Esophagus (tissue), 2 donors: ENCODE results near the gene NEK7. TPM values are rescaled to one million over a fixed set of nuclear protein-coding genes. Genes with fewer than 3 reads are reported as not detected.
"Not testable (repeated sequence)": the region's sequence is repeated elsewhere in the genome, so short reads cannot be mapped to it uniquely, and the experiment has no call there.

Source experiments
- H3K27ac ChIP-seq, 2 donors: one replicate each; pipeline ENCODE4 v1.5.1; 2013; ENCODE audit warnings: low read depth in 2 of 2, mild to moderate bottlenecking in 2 of 2, inconsistent platforms in 1 of 2, low read length in 1 of 2, moderate library complexity in 1 of 2
- H3K27me3 ChIP-seq, 2 donors: one replicate each; pipeline ENCODE4 v1.6.1; 2013; ENCODE audit warnings: low read length in 2 of 2, control low read depth in 1 of 2, mild to moderate bottlenecking in 1 of 2; ENCODE audit not compliant: insufficient read depth in 2 of 2, control insufficient read depth in 1 of 2
- H3K36me3 ChIP-seq, 2 donors: one replicate each; pipeline ENCODE4 v1.6.1; 2013; ENCODE audit warnings: low read length in 1 of 2; ENCODE audit not compliant: control insufficient read depth in 2 of 2, insufficient read depth in 2 of 2
- H3K4me1 ChIP-seq, 2 donors: one replicate each; pipeline ENCODE4 v1.6.1; 2013; ENCODE audit warnings: low read length in 1 of 2; ENCODE audit not compliant: control insufficient read depth in 2 of 2, insufficient read depth in 2 of 2
- H3K4me3 ChIP-seq, 2 donors: one replicate each; pipeline ENCODE4 v1.5.1; 2013; ENCODE audit warnings: low read length in 2 of 2, mild to moderate bottlenecking in 2 of 2, low read depth in 1 of 2, moderate library complexity in 1 of 2
- H3K9me3 ChIP-seq, 2 donors: one replicate each; pipeline ENCODE4 v1.6.1; 2013; ENCODE audit warnings: mild to moderate bottlenecking in 2 of 2, low read depth in 1 of 2, low read length in 1 of 2, moderate library complexity in 1 of 2; ENCODE audit not compliant: control insufficient read depth in 2 of 2, insufficient read depth in 1 of 2
- WGBS, 2 donors: extraction: QIAGEN DNeasy Blood & Tissue Kit; methylation state at CpG; one replicate each; pipeline ENCODE4 v1.1.7; 2013; 5-methylcytosine and 5-hydroxymethylcytosine counted together
- polyA plus RNA-seq, 2 donors: library from polyadenylated mRNA; stranded (reverse); fragments of 200-250 nt; gene quantifications; one replicate each; pipeline ENCODE4 v1.2.3, GENCODE V29; 2013
- donor health status: healthy with polysubstance abuse.
- donor health status: Bipolar disorder and iron deficiency.

The NEK7 gene
- polyA plus RNA-seq, 2 donors: 9.7 to 13.2 TPM

- H3K4me3 ChIP-seq: no peak overlapping the region
- H3K27ac ChIP-seq: no peak overlapping the region
- no peaks in the 10 kb centered on the region for H3K36me3 ChIP-seq
- H3K9me3 ChIP-seq: no peaks in the 10 kb centered on the region
- no peaks in the 10 kb centered on the region for H3K27me3 ChIP-seq
- WGBS, 2 donors: 96 to 99% methylated on average over 1 of the region's 1 CpG
- no peaks in the 10 kb centered on the region for H3K4me1 ChIP-seq
Observed at GRCh38 chr1:198300451-198300850, 143.7 kb downstream of the NEK7 start.

- no peaks in the 10 kb centered on the region for H3K27me3 ChIP-seq
- WGBS, 2 donors: 87 to 91% methylated on average over 3 of the region's 3 CpGs
- no peaks in the 10 kb centered on the region for H3K36me3 ChIP-seq
- no peaks in the 10 kb centered on the region for H3K4me1 ChIP-seq
- no peak overlapping the region for H3K27ac ChIP-seq
- no peaks in the 10 kb centered on the region for H3K9me3 ChIP-seq
- no peak overlapping the region for H3K4me3 ChIP-seq
Observed at GRCh38 chr1:198304431-198304830, 147.6 kb downstream of the NEK7 start.

GRCh38 chr1:198314817-198315216, 158.0 kb downstream of the NEK7 start:
- H3K4me3 ChIP-seq: not testable (repeated sequence)
- 89% methylated on average over 15 of the region's 15 CpGs for WGBS, 2 donors

GRCh38 chr1:198315331-198315730, 158.5 kb downstream of the NEK7 start:
- not testable (repeated sequence) for H3K36me3 ChIP-seq, H3K27me3 ChIP-seq, H3K9me3 ChIP-seq, H3K4me1 ChIP-seq, H3K27ac ChIP-seq, H3K4me3 ChIP-seq
- 96 to 100% methylated on average over 6 to 7 of the region's 8 CpGs for WGBS, 2 donors

More at GRCh38 chr1:198314817-198315216, 158.0 kb downstream of the NEK7 start:
- H3K9me3 ChIP-seq, H3K4me1 ChIP-seq, H3K27me3 ChIP-seq, H3K36me3 ChIP-seq, H3K27ac ChIP-seq: not testable (repeated sequence)

GRCh38 chr1:198316546-198317100, 159.8 kb downstream of the NEK7 start:
- Histone ChIP-seq H3K27ac (no peak overlapping the region), H3K36me3 (no peaks in the 10 kb centered on the region), H3K27me3 (no peaks in the 10 kb centered on the region), H3K4me3 (no peak overlapping the region), H3K4me1 (no peaks in the 10 kb centered on the region), H3K9me3 (no peaks in the 10 kb centered on the region)
- 97% methylated on average over 4 of the region's 4 CpGs for WGBS, 2 donors

GRCh38 chr1:198318085-198318484, 161.3 kb downstream of the NEK7 start:
- WGBS, 2 donors: 89 to 93% methylated on average over 1 of the region's 1 CpG
- no peak overlapping the region for H3K27ac ChIP-seq
- no peaks in the 10 kb centered on the region for H3K36me3 ChIP-seq
- H3K9me3 ChIP-seq: no peaks in the 10 kb centered on the region
- no peak overlapping the region for H3K4me3 ChIP-seq
- H3K27me3 ChIP-seq: no peaks in the 10 kb centered on the region
- H3K4me1 ChIP-seq: no peaks in the 10 kb centered on the region

GRCh38 chr1:198320759-198321158, 164.0 kb downstream of the NEK7 start:
- Histone ChIP-seq H3K4me3 (no peak overlapping the region), H3K36me3 (no peaks in the 10 kb centered on the region), H3K4me1 (no peaks in the 10 kb centered on the region), H3K27me3 (no peaks in the 10 kb centered on the region), H3K9me3 (no peaks in the 10 kb centered on the region), H3K27ac (no peak overlapping the region)
- WGBS, 2 donors: 84 to 86% methylated on average over 6 of the region's 6 CpGs

- Histone ChIP-seq H3K9me3 (no peaks in the 10 kb centered on the region), H3K36me3 (no peaks in the 10 kb centered on the region), H3K4me3 (no peak overlapping the region), H3K27ac (no peak overlapping the region), H3K27me3 (no peaks in the 10 kb centered on the region), H3K4me1 (no peaks in the 10 kb centered on the region)
- 70 to 75% methylated on average over 3 of the region's 3 CpGs for WGBS, 2 donors
Observed at GRCh38 chr1:198326232-198326631, 169.4 kb downstream of the NEK7 start.

GRCh38 chr1:198326915-198327314, 170.1 kb downstream of the NEK7 start:
- no peak overlapping the region for H3K4me3 ChIP-seq
- 78 to 81% methylated on average over 4 of the region's 4 CpGs for WGBS, 2 donors
- no peaks in the 10 kb centered on the region for H3K27me3 ChIP-seq
- H3K9me3 ChIP-seq: no peaks in the 10 kb centered on the region
- no peak overlapping the region for H3K27ac ChIP-seq
- H3K36me3 ChIP-seq: no peaks in the 10 kb centered on the region
- no peaks in the 10 kb centered on the region for H3K4me1 ChIP-seq

- Histone ChIP-seq H3K27me3 (no peaks in the 10 kb centered on the region), H3K9me3 (no peaks in the 10 kb centered on the region), H3K27ac (no peak overlapping the region), H3K36me3 (no peaks in the 10 kb centered on the region), H3K4me3 (no peak overlapping the region), H3K4me1 (no peaks in the 10 kb centered on the region)
- WGBS, 2 donors: 90 to 94% methylated on average over 10 of the region's 10 CpGs
Observed at GRCh38 chr1:198328458-198329032, 171.7 kb downstream of the NEK7 start.
